PC-9 (cell line): ENCODE results near the gene PRDM16. TPM values are rescaled to one million over a fixed set of nuclear protein-coding genes. Genes with fewer than 3 reads are reported as not detected.

Source experiments
- BruUV-seq: library from RNA; stranded (reverse); fragments of 400-500 nt; replicated peaks from 2 replicates; lab custom pipeline; 2021; lab: Mats Ljungman, UMichigan
- CTCF ChIA-PET: fragments of 300-600 bp; sonication (Branson Sonifier 250); formaldehyde crosslinking; loops from one replicate; lab custom pipeline; 2022; ENCODE audit warnings: antibody characterized with exemption; lab: Charles Lee
- POLR2A ChIA-PET: fragments of 300-600 bp; sonication (Branson Sonifier 250); formaldehyde crosslinking; loops from one replicate; lab custom pipeline; 2022; ENCODE audit warnings: antibody characterized with exemption; ENCODE audit not compliant: unreplicated experiment; lab: Charles Lee
- DNase-seq, 2 experiments: peaks; one replicate each; pipeline versions ENCODE4 v3.0.0 to v3.0.0-alpha.2; 2015 to 2022; ENCODE audit warnings: mixed read lengths in 1 of 2
- H2AFZ ChIP-seq: fragments of 200-600 bp; sonication (generic); 2 replicates; pipeline ENCODE4 v1.8.1; 2017; ENCODE audit warnings: antibody characterized with exemption
- H3F3A ChIP-seq: fragments of 200-600 bp; sonication (generic); 2 replicates; pipeline ENCODE4 v1.8.1; 2017; ENCODE audit warnings: antibody characterized with exemption, mild to moderate bottlenecking, low read depth; ENCODE audit not compliant: insufficient read depth
- H3K27ac ChIP-seq: fragments of 200-600 bp; sonication (generic); 2 replicates; pipeline ENCODE4 v1.6.1; 2016; ENCODE audit warnings: mixed run types
- H3K27me3 ChIP-seq: fragments of 200-600 bp; sonication (generic); 2 replicates; pipeline ENCODE4 v1.6.1; 2016; ENCODE audit warnings: low read depth, mixed run types; ENCODE audit not compliant: insufficient read depth
- H3K36me3 ChIP-seq: fragments of 200-600 bp; sonication (generic); 2 replicates; pipeline ENCODE4 v1.6.1; 2016; ENCODE audit warnings: low read depth, mixed run types
- H3K4me1 ChIP-seq: fragments of 200-600 bp; sonication (generic); replicated peaks from 2 replicates; pipeline ENCODE4 v1.6.1; 2016; ENCODE audit warnings: mixed run types; ENCODE audit not compliant: insufficient read depth
- H3K4me2 ChIP-seq: fragments of 200-600 bp; sonication (generic); 2 replicates; pipeline ENCODE4 v1.6.1; 2017; ENCODE audit warnings: mixed run types
- H3K4me3 ChIP-seq: fragments of 200-600 bp; sonication (generic); 2 replicates; pipeline ENCODE4 v1.6.1; 2016; ENCODE audit warnings: mixed run types
- H3K79me2 ChIP-seq: fragments of 200-600 bp; sonication (generic); 2 replicates; pipeline ENCODE4 v1.6.1; 2017; ENCODE audit warnings: low read depth, mixed run types
- H3K9me2 ChIP-seq: fragments of 200-600 bp; sonication (generic); 2 replicates; pipeline ENCODE4 v1.8.1; 2017; ENCODE audit warnings: mild to moderate bottlenecking; ENCODE audit not compliant: insufficient read depth
- H3K9me3 ChIP-seq: fragments of 200-600 bp; sonication (generic); 2 replicates; pipeline ENCODE4 v1.8.1; 2016; ENCODE audit warnings: low read depth; ENCODE audit not compliant: insufficient read depth
- H4K20me1 ChIP-seq: fragments of 200-600 bp; sonication (generic); 2 replicates; pipeline ENCODE4 v1.8.1; 2017; ENCODE audit not compliant: insufficient read depth
- CTCF ChIP-seq: fragments of 200-600 bp; sonication (generic); conservative IDR thresholded peaks from 2 replicates; pipeline ENCODE4 v1.6.1; 2017; ENCODE audit warnings: mixed run types, antibody characterized with exemption, mild to moderate bottlenecking, moderate library complexity
- EZH2 ChIP-seq: fragments of 200-600 bp; sonication (generic); IDR thresholded peaks from 2 replicates; pipeline ENCODE4 v1.8.0; 2017; ENCODE audit warnings: antibody characterized with exemption, low read depth
- intact Hi-C: fragments of 100-400 bp; cut with micrococcal nuclease; formaldehyde crosslinking; loops from one replicate; pipeline ENCODE4 v1.10.0; 2022; ENCODE audit not compliant: unreplicated experiment
- total RNA-seq: library from RNA; stranded (reverse); gene quantifications from 2 replicates; pipeline ENCODE4 v1.2.3, GENCODE V29; 2021

PRDM16 gene
- total RNA-seq, 1 experiment from 2014 or later = not detected

- H4K20me1 ChIP-seq = no peaks in the 10 kb centered on the region; the same call in 1 of the 2 replicates
- peaks cover 100% of the 10 kb centered on the region for H3K27me3 ChIP-seq
- no peaks in the 10 kb centered on the region for H3K79me2 ChIP-seq
- no peak overlapping the region for H3K27ac ChIP-seq
- H2AFZ ChIP-seq = no peak overlapping the region
- no peak for TF ChIP-seq CTCF
- TF ChIP-seq EZH2 = no peak
- H3K36me3 ChIP-seq = no peaks in the 10 kb centered on the region
- H3F3A ChIP-seq = no peaks in the 10 kb centered on the region
- DNase-seq = no peak
- H3K4me1 ChIP-seq = no peaks in the 10 kb centered on the region
- H3K9me2 ChIP-seq = no peaks in the 10 kb centered on the region
- no TSS peak for BruUV-seq
- H3K4me3 ChIP-seq = no peak overlapping the region
- intact Hi-C loops = no loop called here
- ChIA-PET CTCF (no interaction called here), POLR2A (no interaction called here)
- no peak overlapping the region for H3K4me2 ChIP-seq
- H3K9me3 ChIP-seq = no peaks in the 10 kb centered on the region
These were observed 194.8 kb downstream of the PRDM16 start for GRCh38 chr1:3263790-3264189.

GRCh38 chr1:3264456-3264855, 195.5 kb downstream of the PRDM16 start:
- H3K4me1 ChIP-seq = no peaks in the 10 kb centered on the region
- no peaks in the 10 kb centered on the region for H3K79me2 ChIP-seq
- no peak overlapping the region for H3K27ac ChIP-seq
- H4K20me1 ChIP-seq = no peaks in the 10 kb centered on the region; the same call in 1 of the 2 replicates
- H3K9me2 ChIP-seq = no peaks in the 10 kb centered on the region
- H3K4me3 ChIP-seq = no peak overlapping the region
- ChIA-PET POLR2A (no interaction called here), CTCF (no interaction called here)
- H3F3A ChIP-seq = no peaks in the 10 kb centered on the region
- TF ChIP-seq CTCF (no peak), EZH2 (no peak)
- H3K9me3 ChIP-seq = no peaks in the 10 kb centered on the region
- H3K27me3 ChIP-seq = peaks cover 100% of the 10 kb centered on the region
- DNase-seq = no peak
- no TSS peak for BruUV-seq
- H3K4me2 ChIP-seq = no peak overlapping the region
- H3K36me3 ChIP-seq = no peaks in the 10 kb centered on the region
- intact Hi-C loops = no loop called here
- H2AFZ ChIP-seq = no peak overlapping the region

GRCh38 chr1:3265835-3266805, 197.1 kb downstream of the PRDM16 start:
- H4K20me1 ChIP-seq = no peaks in the 10 kb centered on the region; the same call in 1 of the 2 replicates
- BruUV-seq = no TSS peak
- intact Hi-C loops = no loop called here
- H3K4me3 ChIP-seq = no peak overlapping the region
- TF ChIP-seq CTCF (no peak), EZH2 (no peak)
- no peak for DNase-seq
- H2AFZ ChIP-seq = no peak overlapping the region
- no peaks in the 10 kb centered on the region for H3K4me1 ChIP-seq
- H3K79me2 ChIP-seq = no peaks in the 10 kb centered on the region
- CTCF ChIA-PET = no interaction called here
- H3K4me2 ChIP-seq = no peak overlapping the region
- H3K9me3 ChIP-seq = no peaks in the 10 kb centered on the region
- no peak overlapping the region for H3K27ac ChIP-seq
- POLR2A ChIA-PET = no interaction called here
- H3K9me2 ChIP-seq = no peaks in the 10 kb centered on the region
- no peaks in the 10 kb centered on the region for H3F3A ChIP-seq
- peaks cover 100% of the 10 kb centered on the region for H3K27me3 ChIP-seq
- H3K36me3 ChIP-seq = no peaks in the 10 kb centered on the region
